Measurements from ENCODE around the gene LRRFIP2. TPM values are rescaled to one million over a fixed set of nuclear protein-coding genes. Genes with fewer than 3 reads are reported as not detected.

Gene LRRFIP2
- total and polyA plus RNA-seq, 2 of the 4 experiments (the other 2 are of a cell fraction): 20.6 to 31.0 TPM

GRCh38 chr3:37058117-37058516 is 116.3 kb downstream of the LRRFIP2 start:
- Histone ChIP-seq H4K5ac (ENCODE audit: low read depth, low read length) (no peak overlapping the region), H3K4me1 (ENCODE audit: control insufficient read depth, insufficient read depth, low read length) (peaks cover 13% of the 10 kb centered on the region), H3K9me3 (ENCODE audit: control insufficient read depth, insufficient read depth, low read length) (no peaks in the 10 kb centered on the region), H4K91ac (ENCODE audit: insufficient read depth, low read depth, low read length) (no peak overlapping the region), H2BK20ac (ENCODE audit: low read depth, low read length) (no peak overlapping the region), H4K20me1 (ENCODE audit: insufficient read depth, low read length) (no peaks in the 10 kb centered on the region; the same call in 1 of the 2 replicates), H3K4me2 (ENCODE audit: low read depth, low read length) (no peak overlapping the region), H3K4me3 (ENCODE audit: insufficient read depth, low read depth, low read length) (no peak overlapping the region), H2AFZ (replicated peaks; ENCODE audit: low read length, poor library complexity) (no peak overlapping the region), H2BK120ac (ENCODE audit: low read depth, low read length) (no peak overlapping the region), H2BK5ac (ENCODE audit: low read depth, low read length, poor library complexity, severe bottlenecking) (no peak overlapping the region), H3K27ac (ENCODE audit: insufficient read depth, low read length) (no peak overlapping the region), H3K9me1 (ENCODE audit: insufficient read depth, low read length) (peaks cover 15% of the 10 kb centered on the region), H3K79me1 (ENCODE audit: low read depth in 1 of 2, low read length in 2 of 2) (peaks cover 23 to 35% of the 10 kb centered on the region in 2 experiments), H3K27me3 (ENCODE audit: control insufficient read depth, insufficient read depth, low read length) (no peaks in the 10 kb centered on the region), H3K56ac (ENCODE audit: extremely low read depth, insufficient read depth, low read length) (no peak overlapping the region), H3K9ac (ENCODE audit: low read depth, low read length) (no peak overlapping the region), H3K14ac (replicated peaks; ENCODE audit: low read depth, low read length) (no peak overlapping the region), H3K4ac (ENCODE audit: low read depth, low read length) (no peak overlapping the region), H2AK9ac (replicated peaks; ENCODE audit: low read depth, low read length, poor library complexity) (no peak overlapping the region), H3K18ac (ENCODE audit: low read depth, low read length) (no peak overlapping the region), H2AK5ac (ENCODE audit: low read depth, low read length) (no peak overlapping the region), H2BK15ac (ENCODE audit: low read depth, low read length) (no peak overlapping the region), H4K8ac (ENCODE audit: low read depth in 2 of 2, low read length in 2 of 2) (no peak overlapping the region), H3K23ac (ENCODE audit: low read depth, low read length) (no peak overlapping the region), H3K36me3 (ENCODE audit: control insufficient read depth, insufficient read depth, low read length) (peaks cover 38% of the 10 kb centered on the region)
- dilution Hi-C loops (cut with HindIII; ENCODE audit: low sequenced_read_pairs, unreplicated experiment): no loop called here
- ChIA-PET POLR2A (ENCODE audit: unreplicated experiment) (no interaction called here), CTCF (interaction anchor here (0.7 kb wide), 1 partner anchor 67 kb away, joined by 3 read pairs; no protein-coding TSS in a partner anchor)
- TF ChIP-seq RFX5 (IDR thresholded peaks at IDR 0.05; ENCODE audit: low read depth, low read length): no peak
- peak; percentile 64 for TF ChIP-seq MAFK (IDR thresholded peaks at IDR 0.05; ENCODE audit: low read depth, low read length)
- in situ Hi-C loops (cut with MboI; ENCODE audit: low sequenced_read_pairs): no loop called here
- ATAC-seq (ENCODE audit: low read depth): no peak
- BruUV-seq (replicated peaks): no TSS peak
- DNase-seq: no peak
- 82% methylated on average over 2 of the region's 5 CpGs; no CpG with 5 or more reads in 1 of the 2 experiments for WGBS, 2 experiments (ENCODE audit: extremely low coverage in 2 of 2, insufficient read length in 1 of 2)
- intact Hi-C loops (cut with micrococcal nuclease): no loop called here

Data from IMR-90 (cell line).